GM19025 (cell line): ENCODE measurements around the gene STPG4.
"Not testable (repeated sequence)": the region's sequence is repeated elsewhere in the genome, so short reads cannot be mapped to it uniquely, and the experiment has no call there.

Experiments
- ATAC-seq: cut with Tn5 transposase; IDR thresholded peaks from one replicate; pipeline ENCODE4 v1.9.1; 2021; ENCODE audit warnings: mild to moderate bottlenecking, low read depth, moderate library complexity; ENCODE audit not compliant: unreplicated experiment

Gene STPG4

GRCh38 chr2:47173986-47174732 is 19.1 kb upstream of the STPG4 start:
- no peak for ATAC-seq

- ATAC-seq, result no peak
These were observed 18.0 kb upstream of the STPG4 start for GRCh38 chr2:47172922-47173695.

DNA sequence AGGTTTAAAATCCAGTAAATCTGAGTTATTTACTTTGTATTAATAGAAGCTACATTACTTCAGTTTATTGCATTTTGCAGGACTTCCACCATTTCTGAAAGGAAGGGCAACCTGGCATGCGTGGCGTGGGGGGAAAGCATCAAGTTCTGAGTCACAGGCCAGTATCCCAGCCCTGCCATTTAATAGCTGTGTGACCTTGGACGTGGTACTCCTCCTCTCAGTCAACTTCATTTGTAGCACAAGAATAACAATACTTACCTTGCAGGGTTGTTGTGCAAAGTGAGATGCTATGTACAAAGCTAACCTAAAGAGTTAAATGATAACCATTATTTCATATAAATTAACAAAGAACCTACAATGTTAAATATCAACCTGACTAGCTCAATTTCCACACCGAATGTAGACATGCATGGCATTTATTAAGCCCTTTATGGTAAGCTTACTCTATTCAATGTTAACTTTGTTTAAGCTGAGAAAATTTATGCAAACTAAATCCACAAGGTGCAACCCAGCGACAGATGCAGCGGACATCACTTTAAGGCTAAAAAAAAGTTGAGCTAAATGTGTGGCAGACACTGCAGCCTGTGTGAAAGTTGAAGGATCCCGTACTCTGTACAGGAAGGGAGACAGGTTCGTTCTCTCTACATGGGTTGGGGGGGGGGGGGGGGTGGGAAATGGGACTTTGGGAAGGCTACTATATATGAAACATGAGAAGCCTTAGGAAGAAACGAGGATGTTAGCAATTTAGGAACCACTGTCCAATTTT is 17.2 kb upstream of the STPG4 start:
- no peak for ATAC-seq

GRCh38 chr2:47169784-47170183 is 14.7 kb upstream of the STPG4 start:
- no peak for ATAC-seq

- not testable (repeated sequence) for ATAC-seq
These were observed 13.8 kb upstream of the STPG4 start for GRCh38 chr2:47168895-47169294.

DNA sequence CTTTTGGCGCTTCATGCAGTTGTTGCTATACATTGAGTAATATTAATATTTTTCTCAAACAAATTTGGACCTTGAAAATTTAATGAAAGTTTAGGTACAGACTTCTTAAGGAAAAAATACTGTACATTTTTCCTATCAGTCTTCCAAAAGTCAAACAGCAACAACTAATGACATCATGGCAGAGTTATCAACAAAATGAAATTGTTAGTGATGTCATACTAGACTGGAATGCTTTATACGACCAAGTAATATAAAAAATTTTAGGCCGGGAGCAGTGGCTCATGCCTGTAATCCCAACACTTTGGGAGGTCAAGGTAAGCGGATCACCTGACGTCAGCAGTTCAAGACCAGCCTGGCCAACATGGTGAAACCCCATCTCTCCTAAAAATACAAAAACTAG is 12.0 kb upstream of the STPG4 start:
- no peak for ATAC-seq

- ATAC-seq, result no peak
These were observed 10.0 kb upstream of the STPG4 start for GRCh38 chr2:47165001-47165555.

GRCh38 chr2:47162780-47163179 is 7.7 kb upstream of the STPG4 start:
- no peak for ATAC-seq

DNA sequence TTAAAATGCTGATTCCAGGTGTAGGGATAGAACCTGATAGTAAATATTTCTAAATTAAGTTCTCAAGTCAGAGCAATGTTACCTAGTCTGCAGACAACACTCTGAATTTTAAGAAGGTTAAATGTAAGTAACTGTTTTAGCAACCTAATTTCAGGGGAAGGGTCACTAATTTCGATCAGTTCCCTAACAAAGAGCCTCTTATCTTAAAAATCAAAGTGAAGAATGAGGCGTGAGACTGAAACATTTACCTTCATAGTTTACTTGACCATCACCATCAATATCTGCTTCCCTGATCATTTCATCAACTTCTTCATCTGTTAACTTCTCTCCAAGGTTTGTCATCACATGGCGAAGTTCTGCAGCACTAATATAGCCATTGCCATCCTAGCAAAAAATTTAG is 6.4 kb upstream of the STPG4 start:
- no peak for ATAC-seq

DNA sequence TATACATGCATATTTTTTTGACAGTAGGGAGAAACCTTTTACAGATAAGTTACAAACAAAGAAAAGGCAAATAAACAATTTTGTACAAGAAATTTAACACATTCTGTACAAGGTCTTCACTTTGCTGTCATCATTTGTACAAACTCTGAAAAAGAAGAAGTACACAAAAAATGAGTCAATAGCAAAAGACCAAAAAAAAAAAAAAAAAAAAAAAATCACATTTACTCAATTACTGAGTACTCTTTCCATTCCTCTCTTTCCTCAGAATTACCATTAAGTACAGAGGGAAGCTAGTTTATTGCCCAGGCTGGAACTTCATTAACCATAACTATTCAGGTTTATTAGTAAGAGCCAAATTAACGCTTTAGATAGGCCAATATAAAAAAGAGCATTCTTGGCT is 5.6 kb upstream of the STPG4 start:
- ATAC-seq, result no peak

DNA sequence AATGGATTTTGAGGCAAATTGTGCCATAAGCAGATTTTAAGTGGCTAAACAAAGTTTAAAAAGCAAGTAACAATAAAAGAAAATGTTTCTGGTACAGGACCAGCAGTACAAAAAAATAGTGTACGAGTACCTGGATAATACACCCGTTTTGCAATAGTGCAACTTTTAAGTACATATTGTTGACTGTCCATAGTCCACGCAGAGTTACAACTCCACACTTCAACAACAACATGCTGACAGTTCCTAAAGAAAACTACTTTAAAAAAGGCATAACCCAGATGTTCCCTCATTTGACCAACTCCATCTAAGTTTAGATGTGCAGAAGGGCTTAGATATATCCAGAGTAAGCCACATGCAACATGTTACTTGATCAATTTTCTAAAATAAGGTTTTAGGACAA is 5.1 kb upstream of the STPG4 start:
- no peak for ATAC-seq

DNA sequence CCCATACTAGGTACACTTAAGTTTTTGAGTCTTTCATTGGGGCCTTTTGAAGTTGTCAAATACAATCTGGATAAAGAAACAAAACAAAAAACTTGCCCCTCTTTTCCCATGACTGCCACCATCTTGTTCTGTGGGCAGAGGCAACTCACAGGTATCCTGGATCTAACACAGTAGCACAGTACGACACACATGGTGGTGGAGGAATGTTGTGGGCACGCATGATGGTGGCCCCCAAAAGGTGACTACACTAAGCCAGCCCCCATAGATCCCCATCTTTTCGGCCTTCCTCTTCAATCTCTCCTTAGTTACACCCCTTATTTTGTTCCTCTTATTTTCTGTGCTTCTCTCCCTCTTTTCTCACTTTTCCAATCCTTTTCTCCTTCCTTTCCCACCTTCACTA is 4.5 kb upstream of the STPG4 start:
- ATAC-seq, result no peak

DNA sequence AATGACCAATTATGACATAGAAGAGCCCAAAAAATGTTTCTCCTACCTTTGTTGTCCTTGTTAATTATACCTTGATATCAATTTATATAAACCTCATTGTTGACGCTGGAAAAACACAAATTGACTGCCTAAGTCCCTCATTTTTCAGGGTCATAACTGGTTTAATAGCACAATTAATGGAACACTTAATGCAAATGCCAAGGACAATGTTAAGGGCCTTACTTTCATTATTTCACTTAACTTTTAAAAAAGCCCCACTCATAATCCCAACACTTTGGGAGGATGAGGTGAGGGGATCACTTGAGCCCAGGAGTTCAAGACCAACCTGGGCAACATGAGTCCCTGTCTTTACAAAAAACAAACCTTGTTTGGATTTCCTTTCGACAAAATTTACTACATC is 3.5 kb upstream of the STPG4 start:
- no peak for ATAC-seq

DNA sequence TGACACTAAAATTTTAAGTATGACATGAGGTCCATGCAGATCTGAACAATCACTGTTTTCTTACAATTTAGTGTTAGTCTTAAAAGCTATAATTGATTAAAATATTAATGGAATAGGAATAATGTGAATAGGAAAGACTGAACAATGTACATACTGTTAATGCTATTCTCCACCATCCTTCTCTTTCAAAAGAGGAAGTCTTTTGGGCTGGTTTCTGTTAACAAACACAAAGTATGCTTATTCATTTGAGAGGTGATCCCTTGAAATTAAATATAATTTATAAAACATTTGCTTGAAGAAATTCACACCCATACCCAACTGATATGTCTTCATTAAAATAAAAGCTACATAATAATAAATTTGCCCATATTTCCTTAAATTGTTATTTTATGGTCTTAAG is 2.3 kb downstream of the STPG4 start:
- no peak for ATAC-seq

- no peak for ATAC-seq
These were observed 4.9 kb downstream of the STPG4 start for GRCh38 chr2:47150175-47150574.

DNA sequence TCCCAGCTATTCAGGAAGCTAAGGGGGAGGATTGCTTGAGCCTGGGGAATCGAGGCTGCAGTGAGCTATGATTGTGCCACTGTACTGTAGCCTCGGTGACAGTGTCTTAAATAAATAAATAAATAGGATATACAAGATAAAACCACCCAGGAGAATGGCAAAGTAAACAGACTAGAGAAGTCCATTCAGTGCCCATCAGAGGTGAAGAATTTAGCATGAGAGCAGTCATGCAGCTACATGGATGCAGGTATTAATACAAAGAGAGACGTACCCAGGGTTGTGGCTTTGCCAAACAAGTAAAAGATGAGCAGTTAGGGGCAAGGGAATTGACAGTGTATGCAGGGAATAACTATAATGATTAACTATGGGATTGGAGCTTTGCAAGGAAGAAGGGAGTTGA is 8.1 kb downstream of the STPG4 start:
- no peak for ATAC-seq

DNA sequence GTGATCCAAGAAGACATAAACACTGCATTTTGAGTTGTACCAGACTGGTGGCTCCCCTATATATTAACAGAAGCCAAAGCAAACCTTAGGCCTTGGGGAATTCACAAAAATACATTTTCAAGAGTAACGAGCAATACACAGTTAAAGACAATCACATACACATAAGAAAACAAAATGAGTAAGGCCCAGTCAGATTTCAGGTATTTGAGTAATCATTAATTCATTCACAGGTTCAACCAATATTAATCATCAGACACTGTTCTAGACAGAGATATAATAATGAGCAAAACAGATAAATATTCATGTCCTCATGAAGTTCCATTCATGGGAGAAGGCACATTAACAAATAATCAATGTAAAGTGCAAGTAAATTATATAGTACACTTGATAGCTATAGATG is 9.6 kb downstream of the STPG4 start:
- ATAC-seq, result no peak

- ATAC-seq, result no peak
These were observed 13.6 kb downstream of the STPG4 start for GRCh38 chr2:47141520-47141919.

GRCh38 chr2:47134386-47135090 is 20.6 kb downstream of the STPG4 start:
- ATAC-seq, result no peak

DNA sequence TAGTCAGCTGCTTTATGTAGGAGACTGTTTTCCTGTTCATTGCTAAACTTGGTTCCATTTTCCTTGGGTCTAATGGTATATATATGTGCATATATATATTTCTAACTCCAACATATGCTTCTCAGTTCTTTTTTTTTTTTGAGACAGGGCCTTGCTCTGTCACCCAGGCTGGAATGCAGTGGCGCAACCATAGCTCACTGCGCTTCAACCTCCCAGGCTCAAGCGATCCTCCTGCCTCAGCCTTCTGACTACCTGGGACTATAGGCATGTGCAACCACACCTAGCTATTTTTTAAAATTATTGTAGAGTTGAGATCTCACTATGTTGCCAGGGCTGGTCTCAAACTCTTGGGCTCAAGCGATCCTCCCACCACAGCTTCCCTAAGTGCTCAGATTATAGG is 22.1 kb downstream of the STPG4 start:
- ATAC-seq, result no peak
